ENCODE results near the gene TMEM150B. TPM values are rescaled to one million over a fixed set of nuclear protein-coding genes. Genes with fewer than 3 reads are reported as not detected.

The TMEM150B gene
- total and polyA plus RNA-seq, 9 of the 15 experiments (the other 6 are each of a cell fraction or from before 2014, with no cell fraction given) = 0.47 to 1.3 (median 0.74) TPM; not detected in 2

GRCh38 chr19:55339105-55339888 lies 14.2 kb upstream of the TMEM150B start, which contains the start of gene KMT5C (continued):
- peak; percentile 96 for TF ChIP-seq CEBPZ (IDR thresholded peaks at IDR 0.05; ENCODE audit: borderline replicate concordance, low read depth, low read length)
- TF ChIP-seq GTF2A2 (tag; IDR thresholded peaks at IDR 0.05) = no peak
- TF ChIP-seq, protein P1, sequence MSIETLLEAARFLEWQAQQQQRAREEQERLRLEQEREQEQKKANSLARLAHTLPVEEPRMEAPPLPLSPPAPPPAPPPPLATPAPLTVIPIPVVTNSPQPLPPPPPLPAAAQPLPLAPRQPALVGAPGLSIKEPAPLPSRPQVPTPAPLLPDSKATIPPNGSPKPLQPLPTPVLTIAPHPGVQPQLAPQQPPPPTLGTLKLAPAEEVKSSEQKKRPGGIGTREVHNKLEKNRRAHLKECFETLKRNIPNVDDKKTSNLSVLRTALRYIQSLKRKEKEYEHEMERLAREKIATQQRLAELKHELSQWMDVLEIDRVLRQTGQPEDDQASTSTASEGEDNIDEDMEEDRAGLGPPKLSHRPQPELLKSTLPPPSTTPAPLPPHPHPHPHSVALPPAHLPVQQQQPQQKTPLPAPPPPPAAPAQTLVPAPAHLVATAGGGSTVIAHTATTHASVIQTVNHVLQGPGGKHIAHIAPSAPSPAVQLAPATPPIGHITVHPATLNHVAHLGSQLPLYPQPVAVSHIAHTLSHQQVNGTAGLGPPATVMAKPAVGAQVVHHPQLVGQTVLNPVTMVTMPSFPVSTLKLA (conservative IDR thresholded peaks at IDR 0.05) = peak; percentile 79 to 86
- TF ChIP-seq ID3 (CRISPR knock-in tag; IDR thresholded peaks at IDR 0.05) = no peak
- no peak for TF ChIP-seq ID3 (tag; IDR thresholded peaks at IDR 0.05)
- TF ChIP-seq ZNF384 (IDR thresholded peaks at IDR 0.05; ENCODE audit: low read depth, low read length) = peak; percentile 44; the same call in 1 of the 2 replicates
- TF ChIP-seq ZBTB17 (CRISPR knock-in tag; IDR thresholded peaks at IDR 0.05) = no peak
- no peak for TF ChIP-seq TOE1 (IDR thresholded peaks at IDR 0.05; ENCODE audit: borderline replicate concordance)
- no peak for TF ChIP-seq TOE1 (CRISPR knock-in tag; IDR thresholded peaks at IDR 0.05; ENCODE audit: borderline replicate concordance, low read depth)
- TF ChIP-seq ZNF324 (CRISPR knock-in tag; IDR thresholded peaks at IDR 0.05) = no peak
- TF ChIP-seq ZNF165 (CRISPR knock-in tag; IDR thresholded peaks at IDR 0.05; ENCODE audit: borderline replicate concordance) = no peak
- TF ChIP-seq, protein P2, sequence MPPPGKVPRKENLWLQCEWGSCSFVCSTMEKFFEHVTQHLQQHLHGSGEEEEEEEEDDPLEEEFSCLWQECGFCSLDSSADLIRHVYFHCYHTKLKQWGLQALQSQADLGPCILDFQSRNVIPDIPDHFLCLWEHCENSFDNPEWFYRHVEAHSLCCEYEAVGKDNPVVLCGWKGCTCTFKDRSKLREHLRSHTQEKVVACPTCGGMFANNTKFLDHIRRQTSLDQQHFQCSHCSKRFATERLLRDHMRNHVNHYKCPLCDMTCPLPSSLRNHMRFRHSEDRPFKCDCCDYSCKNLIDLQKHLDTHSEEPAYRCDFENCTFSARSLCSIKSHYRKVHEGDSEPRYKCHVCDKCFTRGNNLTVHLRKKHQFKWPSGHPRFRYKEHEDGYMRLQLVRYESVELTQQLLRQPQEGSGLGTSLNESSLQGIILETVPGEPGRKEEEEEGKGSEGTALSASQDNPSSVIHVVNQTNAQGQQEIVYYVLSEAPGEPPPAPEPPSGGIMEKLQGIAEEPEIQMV (tag; conservative IDR thresholded peaks at IDR 0.05; ENCODE audit: low read depth) = no peak
- no peak for TF ChIP-seq SRSF3 (IDR thresholded peaks at IDR 0.05; ENCODE audit: insufficient read depth, low read length)
- no peak for TF ChIP-seq MECOM (CRISPR knock-in tag; IDR thresholded peaks at IDR 0.05)
- no peak for TF ChIP-seq BCLAF1 (IDR thresholded peaks at IDR 0.05; ENCODE audit: borderline replicate concordance in 1 of 2, control insufficient read depth in 1 of 2, low read depth in 2 of 2, low read length in 1 of 2)
- no peak for TF ChIP-seq NCOA4 (IDR thresholded peaks at IDR 0.05; ENCODE audit: partially characterized antibody)
- no peak for TF ChIP-seq SOX6 (IDR thresholded peaks at IDR 0.05)

All from K562 (cell line).